GM18858 (cell line): ENCODE measurements around the gene ROBO1.

ENCODE experiments used
- ATAC-seq: cut with Tn5 transposase; IDR thresholded peaks from one replicate; pipeline ENCODE4 v1.9.1; 2021; ENCODE audit not compliant: unreplicated experiment

ROBO1 gene

GRCh38 chr3:78861156-78861555 is 906.6 kb downstream of the ROBO1 start:
- no peak for ATAC-seq

GRCh38 chr3:78860567-78860966 is 907.2 kb downstream of the ROBO1 start:
- no peak for ATAC-seq

GRCh38 chr3:78858910-78859309 is 908.9 kb downstream of the ROBO1 start:
- no peak for ATAC-seq

GRCh38 chr3:78858174-78858573 is 909.6 kb downstream of the ROBO1 start:
- ATAC-seq = no peak

- no peak for ATAC-seq
Observed at GRCh38 chr3:78857494-78858111, 910.2 kb downstream of the ROBO1 start.

- no peak for ATAC-seq
Observed at GRCh38 chr3:78856164-78856563, 911.6 kb downstream of the ROBO1 start.

GRCh38 chr3:78855190-78855589 is 912.6 kb downstream of the ROBO1 start:
- ATAC-seq = no peak

- ATAC-seq = no peak
Observed at GRCh38 chr3:78848392-78849288, 919.2 kb downstream of the ROBO1 start.

GRCh38 chr3:78847603-78848002 is 920.2 kb downstream of the ROBO1 start:
- no peak for ATAC-seq

GRCh38 chr3:78847203-78847602 is 920.6 kb downstream of the ROBO1 start:
- no peak for ATAC-seq

- ATAC-seq = no peak
Observed at GRCh38 chr3:78846718-78847117, 921.1 kb downstream of the ROBO1 start.

- no peak for ATAC-seq
Observed at GRCh38 chr3:78845605-78846004, 922.2 kb downstream of the ROBO1 start.

GRCh38 chr3:78844307-78844706 is 923.5 kb downstream of the ROBO1 start:
- ATAC-seq = no peak

- no peak for ATAC-seq
Observed at GRCh38 chr3:78839693-78840092, 928.1 kb downstream of the ROBO1 start.

GRCh38 chr3:78838362-78838761 is 929.4 kb downstream of the ROBO1 start:
- ATAC-seq = no peak

- ATAC-seq = no peak
Observed at GRCh38 chr3:78834910-78835309, 932.9 kb downstream of the ROBO1 start.

- no peak for ATAC-seq
Observed at GRCh38 chr3:78832785-78833204, 935.0 kb downstream of the ROBO1 start.

GRCh38 chr3:78831446-78831972 is 936.3 kb downstream of the ROBO1 start:
- ATAC-seq = no peak

GRCh38 chr3:78830470-78830869 is 937.3 kb downstream of the ROBO1 start:
- ATAC-seq = no peak

GRCh38 chr3:78827618-78828017 is 940.2 kb downstream of the ROBO1 start:
- no peak for ATAC-seq

- no peak for ATAC-seq
Observed at GRCh38 chr3:78825858-78826215, 942.0 kb downstream of the ROBO1 start.
